ENCODE data around the gene LRRC32.
"Not testable (repeated sequence)": the region's sequence is repeated elsewhere in the genome, so short reads cannot be mapped to it uniquely, and the experiment has no call there.

LRRC32 gene

GRCh38 chr11:76626266-76626665 is 44.3 kb downstream of the LRRC32 start:
- no peak for DNase-seq

- no peak for DNase-seq
These were observed 44.9 kb downstream of the LRRC32 start for GRCh38 chr11:76625472-76626186.

- DNase-seq, result no peak
These were observed 45.8 kb downstream of the LRRC32 start for GRCh38 chr11:76624500-76625379.

DNA sequence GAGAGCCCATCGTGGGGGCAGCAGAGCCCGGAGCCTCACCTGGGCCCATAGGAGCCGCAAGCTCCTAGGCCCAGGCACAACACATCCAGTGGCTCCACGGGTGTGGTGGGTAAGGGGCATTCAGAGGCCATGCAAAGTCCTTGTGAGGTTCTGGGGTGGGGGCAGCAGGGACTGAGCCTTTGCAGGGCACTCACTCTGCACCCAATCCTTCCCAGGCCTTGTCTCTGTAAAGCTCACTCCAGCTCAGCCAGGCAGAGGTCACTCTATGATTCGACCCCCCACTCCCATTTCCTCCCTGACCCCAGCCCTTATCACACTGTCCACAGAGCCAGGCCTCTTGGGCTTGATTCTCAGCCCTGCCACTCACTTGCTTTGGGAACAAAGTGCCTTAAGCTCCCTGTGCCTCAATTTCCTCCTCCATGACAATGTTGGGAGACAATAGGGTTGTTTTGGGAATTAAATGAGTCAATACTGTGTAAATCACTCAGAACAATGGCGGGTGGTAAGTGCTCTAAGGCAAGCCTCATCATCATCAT is 46.6 kb downstream of the LRRC32 start:
- DNase-seq, result no peak

DNA sequence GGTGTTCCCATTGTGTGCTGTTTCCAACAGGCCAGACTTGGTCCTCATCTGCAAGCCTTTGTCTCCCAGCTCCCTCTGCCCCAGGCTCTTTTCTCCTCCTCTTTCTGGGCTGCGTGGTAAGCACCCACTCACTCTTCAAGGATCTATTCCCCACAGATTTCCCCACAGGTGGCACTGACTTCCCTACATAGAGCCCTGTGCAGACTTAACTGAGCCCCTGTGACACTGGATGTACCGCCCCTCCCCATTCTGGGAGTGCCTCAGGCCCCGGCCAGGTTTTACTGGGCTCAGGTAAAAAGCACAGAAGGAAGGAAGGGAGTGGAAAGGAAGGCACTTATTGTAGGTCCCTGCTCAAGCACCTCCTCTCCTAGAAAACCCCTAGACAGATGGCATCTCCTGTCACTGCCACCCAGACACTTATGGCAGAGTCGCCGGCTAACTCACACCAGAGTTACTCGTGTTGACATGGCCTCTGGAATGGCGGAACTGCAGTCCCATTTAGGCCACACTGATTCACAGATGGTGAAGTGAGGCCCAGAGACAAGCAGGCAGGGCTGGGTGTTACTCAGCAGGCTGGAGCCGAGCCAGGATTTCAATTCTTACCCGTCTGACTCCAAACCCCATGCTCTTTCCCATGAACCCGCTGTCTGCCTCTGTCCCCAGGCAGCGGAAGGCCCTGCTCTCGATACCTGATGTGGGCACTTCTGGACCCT is 47.2 kb downstream of the LRRC32 start:
- no peak for DNase-seq

GRCh38 chr11:76622493-76623094 is 48.0 kb downstream of the LRRC32 start:
- DNase-seq, result no peak

- DNase-seq, result no peak
These were observed 48.7 kb downstream of the LRRC32 start for GRCh38 chr11:76621868-76622267.

GRCh38 chr11:76621466-76621865 is 49.1 kb downstream of the LRRC32 start:
- DNase-seq, result no peak

DNA sequence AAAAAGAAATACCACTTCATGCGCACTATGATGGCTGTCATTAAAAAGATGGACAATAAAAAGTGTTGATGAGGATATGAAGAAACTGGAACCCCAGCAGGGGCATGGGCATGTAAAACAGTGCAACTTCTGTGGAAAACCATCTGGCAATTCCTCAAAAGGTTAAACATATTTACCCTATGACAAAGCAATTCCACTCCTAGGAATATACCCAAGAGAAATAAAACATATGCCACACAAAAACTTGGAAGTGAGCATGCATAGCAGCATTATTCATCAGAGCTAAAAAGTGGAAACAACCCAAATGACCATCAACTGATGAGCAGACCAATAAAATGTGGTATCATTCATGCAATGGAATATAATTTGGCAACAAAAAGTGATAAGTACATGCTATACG is 50.1 kb downstream of the LRRC32 start:
- DNase-seq, result no peak

GRCh38 chr11:76619801-76620200 is 50.7 kb downstream of the LRRC32 start:
- not testable (repeated sequence) for DNase-seq

- no peak for DNase-seq
These were observed 52.8 kb downstream of the LRRC32 start for GRCh38 chr11:76617553-76618265.

DNA sequence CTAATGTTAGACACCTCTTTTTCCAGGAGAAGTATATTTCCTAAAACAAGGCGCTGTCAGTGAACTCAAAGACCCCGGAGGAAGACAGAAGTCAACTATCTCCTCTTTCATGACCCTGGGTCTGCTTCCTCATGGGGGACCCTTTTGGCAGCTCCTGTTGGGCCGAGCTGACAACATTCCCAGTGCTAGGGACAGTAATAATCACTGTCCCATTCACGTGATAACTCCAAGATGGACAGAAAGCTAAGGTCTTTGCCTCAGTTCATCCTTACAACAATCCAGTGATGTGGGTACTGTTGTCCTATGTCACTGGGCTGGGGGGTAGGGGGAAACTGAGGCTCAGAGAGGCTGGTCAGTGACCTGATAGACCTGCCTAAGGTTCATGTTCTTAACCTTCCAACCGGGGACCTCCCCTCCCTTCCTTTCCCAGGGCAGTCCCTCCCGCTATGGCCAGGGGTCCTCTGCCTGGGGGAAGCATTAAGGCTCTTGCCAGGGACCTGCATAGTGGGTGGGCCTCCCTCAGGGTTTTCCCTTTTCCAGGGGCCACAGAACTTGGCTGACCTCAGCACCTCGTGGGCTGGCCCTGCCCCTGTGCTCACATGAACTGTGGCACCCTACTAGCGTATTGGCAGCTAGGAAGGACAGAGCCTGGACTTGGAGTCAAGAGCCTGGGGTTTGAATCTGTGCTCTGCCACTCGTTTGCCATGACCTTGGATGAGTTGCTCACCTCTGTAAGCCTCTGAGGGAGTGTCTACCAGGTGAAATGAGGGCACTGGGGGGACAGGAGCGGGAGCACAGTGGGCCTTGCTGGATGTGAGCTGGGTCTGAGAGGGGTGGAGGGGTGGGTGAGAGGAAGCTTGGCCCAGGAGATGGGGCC is 53.6 kb downstream of the LRRC32 start:
- DNase-seq, result no peak

GRCh38 chr11:76615950-76616349 is 54.6 kb downstream of the LRRC32 start:
- no peak for DNase-seq

DNA sequence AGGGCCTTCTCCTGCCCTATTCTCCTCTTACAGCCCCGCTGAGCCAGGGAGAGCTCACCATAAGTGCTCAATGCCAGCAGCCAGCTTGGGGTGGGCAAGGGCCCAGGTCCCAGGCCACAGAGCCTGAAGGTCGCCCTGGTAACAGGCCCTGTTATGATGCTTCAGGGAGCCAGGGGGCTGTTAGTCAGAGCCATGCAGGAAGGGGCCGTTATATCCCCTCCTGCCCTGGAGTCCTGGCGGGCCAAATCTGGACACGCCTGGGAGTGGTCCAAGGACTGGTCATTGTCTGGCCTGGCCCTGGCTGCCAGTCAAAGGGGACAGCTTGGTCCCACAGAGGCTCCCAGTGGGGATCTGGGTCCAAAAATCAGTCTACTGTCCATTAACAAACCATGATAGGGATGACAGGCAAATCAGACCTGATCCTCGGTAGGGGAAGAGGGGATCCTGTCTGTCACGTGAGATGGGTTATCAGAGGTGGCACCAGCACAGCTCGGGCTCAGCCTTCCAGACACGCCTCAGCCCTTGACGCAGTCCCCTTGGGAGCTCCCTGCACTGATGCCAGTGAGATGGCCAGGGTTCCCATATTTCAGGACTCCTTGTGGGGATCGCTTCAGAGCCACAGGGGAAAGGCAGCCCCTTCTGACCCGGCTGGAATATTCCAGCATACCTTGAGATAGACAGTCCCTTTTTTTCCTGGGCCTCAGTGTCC is 55.9 kb downstream of the LRRC32 start:
- no peak for DNase-seq

GRCh38 chr11:76613901-76614300 is 56.6 kb downstream of the LRRC32 start:
- no peak for DNase-seq

- no peak for DNase-seq
These were observed 58.3 kb downstream of the LRRC32 start for GRCh38 chr11:76612226-76612625.

DNA sequence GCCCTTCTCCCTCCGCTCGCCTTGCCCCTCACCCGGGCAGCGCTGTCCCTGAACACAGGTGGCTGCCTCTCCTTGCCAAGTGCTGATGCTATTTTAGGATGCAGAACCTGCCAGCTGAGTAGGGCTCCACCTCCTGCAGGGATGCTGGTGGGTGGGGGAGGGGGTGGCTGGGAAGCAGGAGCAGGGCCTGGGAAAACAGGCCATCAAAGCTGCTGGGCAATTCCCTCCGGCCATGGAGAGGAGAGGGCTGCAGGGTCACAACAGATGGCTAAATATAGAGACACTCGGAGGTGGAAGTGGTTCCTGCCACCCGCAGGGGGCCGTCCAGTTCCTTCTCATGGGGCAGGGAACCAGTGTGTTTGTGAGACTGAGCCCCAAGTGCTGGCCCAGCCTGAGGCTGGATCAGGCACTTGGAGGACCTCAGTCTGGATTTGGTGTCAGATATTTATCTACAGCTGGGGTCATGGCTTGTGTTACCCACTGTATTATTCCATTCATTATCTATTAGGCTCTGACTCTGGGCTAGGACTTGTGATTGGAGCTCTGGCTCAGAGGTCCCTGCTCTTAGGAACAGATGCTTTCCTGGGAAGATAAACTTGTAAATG is 59.6 kb downstream of the LRRC32 start:
- no peak for DNase-seq

GRCh38 chr11:76610371-76610770 is 60.2 kb downstream of the LRRC32 start:
- no peak for DNase-seq

DNA sequence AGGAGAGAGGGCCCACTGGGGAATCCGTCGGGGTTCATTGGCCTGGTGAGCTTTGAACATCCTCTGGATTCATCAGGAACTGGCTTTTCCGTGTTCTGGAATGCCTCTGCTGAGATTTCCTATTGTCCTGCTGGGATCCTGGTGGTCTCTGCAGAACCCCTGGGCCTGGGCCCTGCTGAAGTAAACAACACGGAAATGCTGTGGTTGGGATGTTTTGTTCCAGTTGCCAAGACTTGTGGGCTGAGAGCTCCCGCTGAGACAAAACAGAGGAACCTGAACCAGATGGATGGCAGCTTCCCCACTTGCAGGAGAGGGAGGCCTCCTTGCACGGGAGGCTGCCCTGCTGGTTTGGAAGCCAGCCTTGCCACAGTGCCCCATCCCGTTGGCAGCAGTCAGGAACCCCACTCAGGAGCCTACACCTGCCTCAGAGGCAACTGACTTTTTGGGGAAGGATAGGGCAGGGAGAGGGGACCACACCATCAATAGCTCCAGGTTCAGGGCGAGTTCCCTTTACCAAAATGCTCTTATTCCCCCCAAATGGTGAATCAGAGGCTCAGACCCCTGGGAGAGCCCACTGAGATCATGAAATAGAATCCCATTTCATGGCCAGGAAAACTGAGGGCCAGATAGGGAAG is 60.7 kb downstream of the LRRC32 start:
- no peak for DNase-seq

All from hippocampal formation (tissue), 2 donors.